ENCODE results near the gene HSPBP1.

GRCh38 chr19:55304279-55304978, 24.5 kb upstream of the HSPBP1 start:
- TF ChIP-seq MYNN (tag by site-specific recombination; IDR thresholded peaks at IDR 0.05; ENCODE audit: borderline replicate concordance) (no peak), CTCF (tag by site-specific recombination; IDR thresholded peaks at IDR 0.05) (no peak), ZNF544 (tag by site-specific recombination; IDR thresholded peaks at IDR 0.05) (no peak), PBX3 (CRISPR knock-in tag; IDR thresholded peaks at IDR 0.05) (no peak), ZNF416 (tag by site-specific recombination; IDR thresholded peaks at IDR 0.05) (no peak), ATF2 (tag by site-specific recombination; IDR thresholded peaks at IDR 0.05; ENCODE audit: low read depth) (no peak), ZNF404 (tag by site-specific recombination; IDR thresholded peaks at IDR 0.05) (no peak), ZNF169 (tag by site-specific recombination; IDR thresholded peaks at IDR 0.05) (no peak), ZNF629 (tag by site-specific recombination; IDR thresholded peaks at IDR 0.05) (no peak), ZNF513 (tag by site-specific recombination; IDR thresholded peaks at IDR 0.05) (no peak), ZFP3 (tag by site-specific recombination; IDR thresholded peaks at IDR 0.05; ENCODE audit: low read depth) (no peak), ZNF501 (tag by site-specific recombination; IDR thresholded peaks at IDR 0.05) (no peak), ZNF529 (tag by site-specific recombination; IDR thresholded peaks at IDR 0.05; ENCODE audit: insufficient replicate concordance) (no peak)

Data from HEK293 (cell line).